GM23338 (cell line): ENCODE results near the gene RLF. TPM values are rescaled to one million over a fixed set of nuclear protein-coding genes. Genes with fewer than 3 reads are reported as not detected.

Experiments used
- ATAC-seq: fragments of 200-7000 bp; cut with Tn5 transposase; 3 replicates; pipeline ENCODE4 v1.9.1; 2020
- DNase-seq: peaks from one replicate; pipeline ENCODE4 v3.0.0-alpha.2; 2015; ENCODE audit warnings: low spot score
- H2AFZ ChIP-seq: fragments of 200-600 bp; sonication (generic); 2 replicates; pipeline ENCODE4 v1.8.0; 2016; ENCODE audit warnings: antibody characterized with exemption, mild to moderate bottlenecking, moderate library complexity
- H3F3A ChIP-seq: fragments of 200-600 bp; sonication (generic); replicated peaks from 2 replicates; pipeline ENCODE4 v1.8.0; 2017; ENCODE audit warnings: antibody characterized with exemption, mixed run types, low read depth
- H3K27ac ChIP-seq: fragments of 200-600 bp; sonication (generic); 2 replicates; pipeline ENCODE4 v1.6.1; 2016; ENCODE audit warnings: low read depth
- H3K27me3 ChIP-seq: fragments of 200-600 bp; sonication (generic); 2 replicates; pipeline ENCODE4 v1.8.0; 2016; ENCODE audit warnings: mild to moderate bottlenecking, mixed run types, moderate library complexity; ENCODE audit not compliant: insufficient read depth
- H3K36me3 ChIP-seq: fragments of 200-600 bp; sonication (generic); 2 replicates; pipeline ENCODE4 v1.8.0; 2016; ENCODE audit warnings: mild to moderate bottlenecking; ENCODE audit not compliant: insufficient read depth
- H3K4me1 ChIP-seq: fragments of 200-600 bp; sonication (generic); 2 replicates; pipeline ENCODE4 v1.8.0; 2016; ENCODE audit warnings: mild to moderate bottlenecking, moderate library complexity; ENCODE audit not compliant: insufficient read depth
- H3K4me2 ChIP-seq: fragments of 200-600 bp; sonication (generic); 2 replicates; pipeline ENCODE4 v1.7.1; 2017; ENCODE audit warnings: mixed run types
- H3K4me3 ChIP-seq: fragments of 200-600 bp; sonication (generic); 2 replicates; pipeline ENCODE4 v1.6.1; 2016; ENCODE audit warnings: mixed run types
- H3K79me2 ChIP-seq: fragments of 200-600 bp; sonication (generic); replicated peaks from 2 replicates; pipeline ENCODE4 v1.8.0; 2017; ENCODE audit warnings: mild to moderate bottlenecking; ENCODE audit not compliant: insufficient read depth
- H3K9me2 ChIP-seq: fragments of 200-600 bp; sonication (generic); 2 replicates; pipeline ENCODE4 v1.8.0; 2017; ENCODE audit not compliant: insufficient read depth
- H4K20me1 ChIP-seq: fragments of 200-600 bp; sonication (generic); replicated peaks from 2 replicates; pipeline ENCODE4 v1.8.0; 2017; ENCODE audit warnings: mild to moderate bottlenecking; ENCODE audit not compliant: insufficient read depth
- H3K27ac Mint-ChIP-seq: 2 replicates; pipeline ENCODE4 v1.8.0; 2020; ENCODE audit warnings: inconsistent platforms, mild to moderate bottlenecking, moderate library complexity, mixed read lengths
- H3K27me3 Mint-ChIP-seq: 3 replicates; pipeline ENCODE4 v1.8.0; 2022; ENCODE audit warnings: low read depth, mild to moderate bottlenecking, moderate library complexity, mixed read lengths, inconsistent platforms; ENCODE audit not compliant: insufficient read depth, poor library complexity
- H3K36me3 Mint-ChIP-seq: 3 replicates; pipeline ENCODE4 v1.8.0; 2021; ENCODE audit warnings: low read depth, mild to moderate bottlenecking, inconsistent platforms, moderate library complexity, mixed read lengths
- H3K4me1 Mint-ChIP-seq: 3 replicates; pipeline ENCODE4 v1.8.0; 2020; ENCODE audit warnings: mild to moderate bottlenecking, inconsistent platforms, mixed read lengths
- H3K4me3 Mint-ChIP-seq: 3 replicates; pipeline ENCODE4 v1.8.0; 2021; ENCODE audit warnings: moderate library complexity, mild to moderate bottlenecking, inconsistent platforms, mixed read lengths
- H3K9me3 Mint-ChIP-seq: 3 replicates; pipeline ENCODE4 v1.8.0; 2020; ENCODE audit warnings: moderate library complexity, mild to moderate bottlenecking, inconsistent platforms, mixed read lengths
- CREB1 ChIP-seq: fragments of 250-450 bp; sonication (Bioruptor Pico); IDR thresholded peaks from 2 replicates; pipeline ENCODE4 v1.5.0; 2020; ENCODE audit warnings: low read depth, mild to moderate bottlenecking, moderate library complexity
- EZH2 ChIP-seq: fragments of 200-600 bp; sonication (generic); IDR thresholded peaks from one replicate; pipeline ENCODE4 v1.8.0; 2017; ENCODE audit warnings: antibody characterized with exemption, mild to moderate bottlenecking, low read depth; ENCODE audit not compliant: unreplicated experiment
- EZH2phosphoT487 ChIP-seq: fragments of 200-600 bp; sonication (generic); IDR thresholded peaks from one replicate; pipeline ENCODE4 v1.8.1; 2018; ENCODE audit warnings: antibody characterized with exemption; ENCODE audit not compliant: unreplicated experiment
- JUNB ChIP-seq: IDR thresholded peaks from one replicate; pipeline ENCODE4 v1.6.1; 2016; ENCODE audit warnings: antibody characterized with exemption; ENCODE audit not compliant: unreplicated experiment
- POLR2AphosphoS5 ChIP-seq: IDR thresholded peaks from 2 replicates; pipeline ENCODE4 v1.6.1; 2016; ENCODE audit warnings: antibody characterized with exemption, low read depth
- STAT1 ChIP-seq: IDR thresholded peaks from one replicate; pipeline ENCODE4 v1.6.1; 2016; ENCODE audit warnings: antibody characterized with exemption; ENCODE audit not compliant: unreplicated experiment
- ZNF114 ChIP-seq: fragments of 250-450 bp; sonication (Bioruptor Pico); IDR thresholded peaks from 2 replicates; pipeline ENCODE4 v1.5.0; 2020; ENCODE audit warnings: mild to moderate bottlenecking, moderate library complexity
- ZNF331 ChIP-seq: fragments of 250-450 bp; sonication (Bioruptor Pico); IDR thresholded peaks from 2 replicates; pipeline ENCODE4 v1.5.0; 2020; ENCODE audit warnings: low read depth, mild to moderate bottlenecking, moderate library complexity
- polyA plus RNA-seq: library from polyadenylated mRNA; unstranded; fragments of >200 nt; fragmentation: Nextera tagmentation; extraction: Ambion mirVana; gene quantifications from 2 replicates; pipeline ENCODE4 v1.2.1, GENCODE V29; 2016
- total RNA-seq: library from RNA; depleted of rRNA; stranded (reverse); fragments of >200 nt; shearing (Covaris generic); gene quantifications from 2 replicates; pipeline ENCODE4 v1.2.3, GENCODE V29; 2014
- TF ChIP-seq, protein P1 (sequence below): fragments of 250-450 bp; sonication (Bioruptor Pico); IDR thresholded peaks from 2 replicates; pipeline ENCODE4 v1.5.0; 2020; ENCODE audit warnings: mild to moderate bottlenecking, moderate library complexity
- TF ChIP-seq, protein P2 (sequence below): IDR thresholded peaks from one replicate; pipeline ENCODE4 v1.6.1; 2018; ENCODE audit warnings: antibody characterized with exemption; ENCODE audit not compliant: unreplicated experiment
- TF ChIP-seq, protein P3 (sequence below), 2 experiments: fragments of 200-600 bp in 1 of 2; sonication (generic) in 1 of 2; conservative IDR thresholded peaks; 2 replicates each; pipeline versions ENCODE4 v1.5.1 to v1.6.1; 2016 to 2017; ENCODE audit warnings: antibody characterized with exemption in 2 of 2, low read depth in 2 of 2, mild to moderate bottlenecking in 2 of 2, moderate library complexity in 1 of 2

Gene RLF
- total and polyA plus RNA-seq, 2 experiments from 2014 or later: 6.6 to 21.1 TPM

DNA sequence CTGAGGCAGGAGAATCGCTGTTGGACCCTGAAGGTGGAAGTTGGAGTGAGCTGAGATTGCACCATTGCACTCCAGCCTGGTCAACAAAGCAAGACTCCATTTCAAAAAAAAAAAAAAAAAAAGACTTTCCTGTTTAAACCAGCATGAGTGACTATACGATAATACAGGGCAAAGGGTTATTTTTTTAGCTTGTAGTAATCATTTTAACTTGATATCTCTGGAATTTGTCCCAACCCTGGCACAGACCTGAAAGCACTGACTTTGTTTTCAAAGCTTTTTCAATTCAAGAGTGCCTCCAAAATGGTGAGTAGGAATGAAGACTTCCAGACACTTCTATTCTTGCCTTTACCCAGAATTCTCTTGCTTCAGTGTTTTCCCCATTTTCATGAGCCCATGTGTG is 82.2 kb downstream of the RLF start (continued):
- TF ChIP-seq, protein P1, sequence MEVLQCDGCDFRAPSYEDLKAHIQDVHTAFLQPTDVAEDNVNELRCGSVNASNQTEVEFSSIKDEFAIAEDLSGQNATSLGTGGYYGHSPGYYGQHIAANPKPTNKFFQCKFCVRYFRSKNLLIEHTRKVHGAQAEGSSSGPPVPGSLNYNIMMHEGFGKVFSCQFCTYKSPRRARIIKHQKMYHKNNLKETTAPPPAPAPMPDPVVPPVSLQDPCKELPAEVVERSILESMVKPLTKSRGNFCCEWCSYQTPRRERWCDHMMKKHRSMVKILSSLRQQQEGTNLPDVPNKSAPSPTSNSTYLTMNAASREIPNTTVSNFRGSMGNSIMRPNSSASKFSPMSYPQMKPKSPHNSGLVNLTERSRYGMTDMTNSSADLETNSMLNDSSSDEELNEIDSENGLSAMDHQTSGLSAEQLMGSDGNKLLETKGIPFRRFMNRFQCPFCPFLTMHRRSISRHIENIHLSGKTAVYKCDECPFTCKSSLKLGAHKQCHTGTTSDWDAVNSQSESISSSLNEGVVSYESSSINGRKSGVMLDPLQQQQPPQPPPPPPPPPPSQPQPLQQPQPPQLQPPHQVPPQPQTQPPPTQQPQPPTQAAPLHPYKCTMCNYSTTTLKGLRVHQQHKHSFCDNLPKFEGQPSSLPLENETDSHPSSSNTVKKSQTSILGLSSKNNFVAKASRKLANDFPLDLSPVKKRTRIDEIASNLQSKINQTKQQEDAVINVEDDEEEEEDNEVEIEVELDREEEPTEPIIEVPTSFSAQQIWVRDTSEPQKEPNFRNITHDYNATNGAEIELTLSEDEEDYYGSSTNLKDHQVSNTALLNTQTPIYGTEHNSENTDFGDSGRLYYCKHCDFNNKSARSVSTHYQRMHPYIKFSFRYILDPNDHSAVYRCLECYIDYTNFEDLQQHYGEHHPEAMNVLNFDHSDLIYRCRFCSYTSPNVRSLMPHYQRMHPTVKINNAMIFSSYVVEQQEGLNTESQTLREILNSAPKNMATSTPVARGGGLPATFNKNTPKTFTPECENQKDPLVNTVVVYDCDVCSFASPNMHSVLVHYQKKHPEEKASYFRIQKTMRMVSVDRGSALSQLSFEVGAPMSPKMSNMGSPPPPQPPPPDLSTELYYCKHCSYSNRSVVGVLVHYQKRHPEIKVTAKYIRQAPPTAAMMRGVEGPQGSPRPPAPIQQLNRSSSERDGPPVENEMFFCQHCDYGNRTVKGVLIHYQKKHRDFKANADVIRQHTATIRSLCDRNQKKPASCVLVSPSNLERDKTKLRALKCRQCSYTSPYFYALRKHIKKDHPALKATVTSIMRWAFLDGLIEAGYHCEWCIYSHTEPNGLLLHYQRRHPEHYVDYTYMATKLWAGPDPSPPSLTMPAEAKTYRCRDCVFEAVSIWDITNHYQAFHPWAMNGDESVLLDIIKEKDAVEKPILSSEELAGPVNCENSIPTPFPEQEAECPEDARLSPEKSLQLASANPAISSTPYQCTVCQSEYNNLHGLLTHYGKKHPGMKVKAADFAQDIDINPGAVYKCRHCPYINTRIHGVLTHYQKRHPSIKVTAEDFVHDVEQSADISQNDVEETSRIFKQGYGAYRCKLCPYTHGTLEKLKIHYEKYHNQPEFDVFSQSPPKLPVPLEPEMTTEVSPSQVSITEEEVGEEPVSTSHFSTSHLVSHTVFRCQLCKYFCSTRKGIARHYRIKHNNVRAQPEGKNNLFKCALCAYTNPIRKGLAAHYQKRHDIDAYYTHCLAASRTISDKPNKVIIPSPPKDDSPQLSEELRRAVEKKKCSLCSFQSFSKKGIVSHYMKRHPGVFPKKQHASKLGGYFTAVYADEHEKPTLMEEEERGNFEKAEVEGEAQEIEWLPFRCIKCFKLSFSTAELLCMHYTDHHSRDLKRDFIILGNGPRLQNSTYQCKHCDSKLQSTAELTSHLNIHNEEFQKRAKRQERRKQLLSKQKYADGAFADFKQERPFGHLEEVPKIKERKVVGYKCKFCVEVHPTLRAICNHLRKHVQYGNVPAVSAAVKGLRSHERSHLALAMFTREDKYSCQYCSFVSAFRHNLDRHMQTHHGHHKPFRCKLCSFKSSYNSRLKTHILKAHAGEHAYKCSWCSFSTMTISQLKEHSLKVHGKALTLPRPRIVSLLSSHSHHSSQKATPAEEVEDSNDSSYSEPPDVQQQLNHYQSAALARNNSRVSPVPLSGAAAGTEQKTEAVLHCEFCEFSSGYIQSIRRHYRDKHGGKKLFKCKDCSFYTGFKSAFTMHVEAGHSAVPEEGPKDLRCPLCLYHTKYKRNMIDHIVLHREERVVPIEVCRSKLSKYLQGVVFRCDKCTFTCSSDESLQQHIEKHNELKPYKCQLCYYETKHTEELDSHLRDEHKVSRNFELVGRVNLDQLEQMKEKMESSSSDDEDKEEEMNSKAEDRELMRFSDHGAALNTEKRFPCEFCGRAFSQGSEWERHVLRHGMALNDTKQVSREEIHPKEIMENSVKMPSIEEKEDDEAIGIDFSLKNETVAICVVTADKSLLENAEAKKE (CRISPR knock-in tag): no peak

DNA sequence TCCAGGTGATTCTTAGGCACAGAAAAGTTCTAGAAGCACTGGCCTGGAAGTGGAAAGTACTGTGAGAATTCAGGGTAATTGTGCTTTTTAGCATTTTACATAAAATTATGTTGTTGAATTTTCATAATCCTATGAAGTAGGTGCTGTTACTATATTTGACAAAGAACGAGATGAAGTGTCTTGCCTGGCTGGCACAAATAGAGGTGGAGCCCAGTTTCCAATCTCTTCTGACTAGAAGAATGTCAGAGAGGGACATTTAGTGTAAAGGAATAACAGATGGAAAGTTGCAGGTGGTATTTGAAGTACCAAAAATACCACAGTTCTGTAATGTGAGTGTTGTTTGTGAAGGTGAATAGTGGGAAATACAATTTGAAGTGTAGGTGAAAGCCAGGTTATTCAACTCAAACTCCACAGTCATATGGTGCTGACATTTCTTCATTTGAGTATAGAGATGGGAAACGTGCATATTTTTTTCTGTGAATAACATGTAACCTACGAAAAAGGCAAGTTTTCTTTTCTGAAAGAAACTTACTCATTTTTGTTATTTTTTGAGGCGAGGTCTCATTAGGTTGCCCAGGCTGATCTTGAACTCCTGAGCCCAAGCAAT is 83.1 kb downstream of the RLF start:
- H3K4me3 ChIP-seq: no peak overlapping the region
- Mint-ChIP-seq H3K4me3 (no peak overlapping the region), H3K4me1 (no peaks in the 10 kb centered on the region), H3K27ac (no peak overlapping the region), H3K27me3 (no peaks in the 10 kb centered on the region), H3K36me3 (no peaks in the 10 kb centered on the region), H3K9me3 (no peaks in the 10 kb centered on the region)
- H3K9me2 ChIP-seq: no peaks in the 10 kb centered on the region
- no peaks in the 10 kb centered on the region for H4K20me1 ChIP-seq
- H2AFZ ChIP-seq: no peak overlapping the region
- H3K79me2 ChIP-seq: no peaks in the 10 kb centered on the region
- ATAC-seq (no peak), DNase-seq (no peak)
- no peaks in the 10 kb centered on the region for H3K4me1 ChIP-seq
- no peaks in the 10 kb centered on the region for H3K36me3 ChIP-seq
- no peak overlapping the region for H3K4me2 ChIP-seq
- no peak overlapping the region for H3K27ac ChIP-seq
- TF ChIP-seq EZH2 (no peak), POLR2AphosphoS5 (no peak), ZNF114 (CRISPR knock-in tag) (no peak), JUNB (no peak), ZNF331 (CRISPR knock-in tag) (no peak), EZH2phosphoT487 (no peak), CREB1 (no peak), STAT1 (no peak)
- TF ChIP-seq, protein P2, sequence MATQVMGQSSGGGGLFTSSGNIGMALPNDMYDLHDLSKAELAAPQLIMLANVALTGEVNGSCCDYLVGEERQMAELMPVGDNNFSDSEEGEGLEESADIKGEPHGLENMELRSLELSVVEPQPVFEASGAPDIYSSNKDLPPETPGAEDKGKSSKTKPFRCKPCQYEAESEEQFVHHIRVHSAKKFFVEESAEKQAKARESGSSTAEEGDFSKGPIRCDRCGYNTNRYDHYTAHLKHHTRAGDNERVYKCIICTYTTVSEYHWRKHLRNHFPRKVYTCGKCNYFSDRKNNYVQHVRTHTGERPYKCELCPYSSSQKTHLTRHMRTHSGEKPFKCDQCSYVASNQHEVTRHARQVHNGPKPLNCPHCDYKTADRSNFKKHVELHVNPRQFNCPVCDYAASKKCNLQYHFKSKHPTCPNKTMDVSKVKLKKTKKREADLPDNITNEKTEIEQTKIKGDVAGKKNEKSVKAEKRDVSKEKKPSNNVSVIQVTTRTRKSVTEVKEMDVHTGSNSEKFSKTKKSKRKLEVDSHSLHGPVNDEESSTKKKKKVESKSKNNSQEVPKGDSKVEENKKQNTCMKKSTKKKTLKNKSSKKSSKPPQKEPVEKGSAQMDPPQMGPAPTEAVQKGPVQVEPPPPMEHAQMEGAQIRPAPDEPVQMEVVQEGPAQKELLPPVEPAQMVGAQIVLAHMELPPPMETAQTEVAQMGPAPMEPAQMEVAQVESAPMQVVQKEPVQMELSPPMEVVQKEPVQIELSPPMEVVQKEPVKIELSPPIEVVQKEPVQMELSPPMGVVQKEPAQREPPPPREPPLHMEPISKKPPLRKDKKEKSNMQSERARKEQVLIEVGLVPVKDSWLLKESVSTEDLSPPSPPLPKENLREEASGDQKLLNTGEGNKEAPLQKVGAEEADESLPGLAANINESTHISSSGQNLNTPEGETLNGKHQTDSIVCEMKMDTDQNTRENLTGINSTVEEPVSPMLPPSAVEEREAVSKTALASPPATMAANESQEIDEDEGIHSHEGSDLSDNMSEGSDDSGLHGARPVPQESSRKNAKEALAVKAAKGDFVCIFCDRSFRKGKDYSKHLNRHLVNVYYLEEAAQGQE: no peak
- TF ChIP-seq, protein P3, sequence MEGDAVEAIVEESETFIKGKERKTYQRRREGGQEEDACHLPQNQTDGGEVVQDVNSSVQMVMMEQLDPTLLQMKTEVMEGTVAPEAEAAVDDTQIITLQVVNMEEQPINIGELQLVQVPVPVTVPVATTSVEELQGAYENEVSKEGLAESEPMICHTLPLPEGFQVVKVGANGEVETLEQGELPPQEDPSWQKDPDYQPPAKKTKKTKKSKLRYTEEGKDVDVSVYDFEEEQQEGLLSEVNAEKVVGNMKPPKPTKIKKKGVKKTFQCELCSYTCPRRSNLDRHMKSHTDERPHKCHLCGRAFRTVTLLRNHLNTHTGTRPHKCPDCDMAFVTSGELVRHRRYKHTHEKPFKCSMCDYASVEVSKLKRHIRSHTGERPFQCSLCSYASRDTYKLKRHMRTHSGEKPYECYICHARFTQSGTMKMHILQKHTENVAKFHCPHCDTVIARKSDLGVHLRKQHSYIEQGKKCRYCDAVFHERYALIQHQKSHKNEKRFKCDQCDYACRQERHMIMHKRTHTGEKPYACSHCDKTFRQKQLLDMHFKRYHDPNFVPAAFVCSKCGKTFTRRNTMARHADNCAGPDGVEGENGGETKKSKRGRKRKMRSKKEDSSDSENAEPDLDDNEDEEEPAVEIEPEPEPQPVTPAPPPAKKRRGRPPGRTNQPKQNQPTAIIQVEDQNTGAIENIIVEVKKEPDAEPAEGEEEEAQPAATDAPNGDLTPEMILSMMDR (conservative IDR thresholded peaks at IDR 0.05; ENCODE audit: low read depth in 2 of 2): no peak
- H3K27me3 ChIP-seq: no peaks in the 10 kb centered on the region
- H3F3A ChIP-seq: no peaks in the 10 kb centered on the region
